GF-D8 (cell line): ENCODE measurements around the gene SRGAP2B.
"Not testable (repeated sequence)": the region's sequence is repeated elsewhere in the genome, so short reads cannot be mapped to it uniquely, and the experiment has no call there.

ENCODE experiments used
- DNase-seq: peaks from one replicate; lab custom pipeline; 2025; lab: John Stamatoyannopoulos, UW

Gene SRGAP2B

DNA sequence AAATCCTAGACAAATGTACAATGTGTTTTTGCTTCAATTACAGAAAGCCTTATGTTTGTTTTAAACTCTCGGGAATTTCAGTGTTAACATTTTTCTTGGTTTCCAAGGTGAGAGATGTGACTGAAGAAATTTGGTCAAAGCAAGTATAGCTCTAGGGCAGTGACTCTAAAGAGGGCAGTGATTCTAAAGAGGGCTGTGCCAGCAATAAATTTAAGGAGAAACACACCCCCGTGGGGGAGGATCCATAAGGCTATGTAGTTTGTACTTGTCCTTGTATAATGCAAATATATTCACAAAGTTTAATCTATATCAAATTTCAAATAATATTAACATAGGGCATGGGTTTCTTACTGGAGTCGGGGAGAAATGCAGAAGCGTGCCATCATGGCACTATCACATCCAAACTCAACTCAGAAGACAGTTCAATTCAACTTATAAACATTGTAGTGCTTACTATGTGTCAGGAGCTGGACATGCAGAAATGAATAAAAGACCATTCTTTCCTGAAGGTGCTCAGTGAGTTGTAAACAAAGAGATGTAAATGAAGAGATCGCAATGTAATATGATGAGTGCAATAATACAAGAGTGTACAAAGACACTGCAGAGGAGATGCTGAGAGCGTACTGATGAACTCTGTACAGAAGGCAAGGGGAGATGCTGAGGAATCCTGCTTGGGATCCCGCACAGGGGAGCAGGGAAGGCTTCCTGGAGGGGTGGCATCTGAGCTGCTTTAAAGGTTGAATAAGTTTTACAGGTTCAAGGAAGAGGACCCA is 12.5 kb downstream of the SRGAP2B start:
- DNase-seq, result not testable (repeated sequence)

DNA sequence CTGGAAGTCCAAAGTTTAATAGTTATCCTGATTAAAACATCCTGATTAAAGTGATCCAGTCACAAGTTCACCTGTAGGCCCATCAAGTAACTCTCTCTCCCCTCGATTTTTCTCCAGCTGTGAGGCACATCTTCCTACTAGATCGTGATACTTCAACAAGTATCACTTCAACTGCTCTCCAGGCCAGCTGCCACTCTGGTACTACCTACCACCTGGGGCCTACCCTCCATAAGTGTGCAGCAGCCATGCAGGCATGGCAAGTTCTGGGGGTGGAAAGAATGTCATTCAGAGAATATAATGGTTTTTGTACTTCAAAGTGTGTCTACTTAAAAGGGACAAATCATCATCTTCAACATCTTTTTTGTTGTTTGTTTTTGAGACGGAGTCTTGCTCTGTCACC is 14.9 kb downstream of the SRGAP2B start:
- DNase-seq, result not testable (repeated sequence)

DNA sequence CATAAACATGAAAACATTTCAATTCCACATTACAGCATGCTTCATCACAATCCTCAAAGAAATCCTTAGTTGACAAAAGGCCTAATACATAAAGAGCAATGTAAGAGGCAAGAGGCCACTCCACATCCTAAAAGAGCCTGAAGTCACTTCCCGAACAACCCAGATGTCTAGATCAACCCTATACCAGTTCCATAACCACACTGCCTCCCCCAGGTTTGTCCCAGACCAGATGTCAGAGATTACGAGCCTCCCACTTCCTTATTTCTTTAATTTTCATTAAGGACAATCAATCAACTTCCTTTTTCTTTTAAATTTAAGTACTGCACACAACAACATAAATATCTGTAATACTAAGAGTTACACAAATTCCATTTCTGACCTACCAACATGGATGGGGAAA is 15.4 kb downstream of the SRGAP2B start:
- DNase-seq, result not testable (repeated sequence)

DNA sequence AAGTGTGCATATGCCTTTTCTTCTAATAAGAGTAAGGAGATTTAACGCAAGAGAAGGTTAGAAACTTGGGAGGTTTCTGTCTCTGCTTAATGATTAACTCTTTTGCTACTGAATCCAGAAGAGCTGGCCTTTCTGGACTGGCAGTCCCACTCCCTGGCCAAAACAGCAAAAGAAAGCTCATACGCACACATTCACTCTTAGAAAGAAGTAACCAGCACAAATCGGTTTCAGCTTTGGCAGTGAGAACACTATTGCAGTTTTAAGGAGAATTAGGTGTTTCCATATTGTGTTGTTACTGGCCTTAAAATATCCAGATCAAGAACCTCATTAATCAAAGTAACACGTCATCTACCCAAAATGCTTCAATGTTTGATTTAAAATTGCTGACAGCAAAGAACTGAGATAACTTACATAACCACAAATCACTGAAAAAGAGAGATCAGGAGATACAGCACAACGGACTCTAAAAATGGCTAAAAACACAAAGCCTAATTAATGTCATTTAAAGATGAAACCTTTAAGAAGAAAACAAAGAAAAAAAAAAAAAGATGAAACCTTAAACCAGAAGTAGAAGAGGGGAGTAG is 16.2 kb downstream of the SRGAP2B start:
- not testable (repeated sequence) for DNase-seq

DNA sequence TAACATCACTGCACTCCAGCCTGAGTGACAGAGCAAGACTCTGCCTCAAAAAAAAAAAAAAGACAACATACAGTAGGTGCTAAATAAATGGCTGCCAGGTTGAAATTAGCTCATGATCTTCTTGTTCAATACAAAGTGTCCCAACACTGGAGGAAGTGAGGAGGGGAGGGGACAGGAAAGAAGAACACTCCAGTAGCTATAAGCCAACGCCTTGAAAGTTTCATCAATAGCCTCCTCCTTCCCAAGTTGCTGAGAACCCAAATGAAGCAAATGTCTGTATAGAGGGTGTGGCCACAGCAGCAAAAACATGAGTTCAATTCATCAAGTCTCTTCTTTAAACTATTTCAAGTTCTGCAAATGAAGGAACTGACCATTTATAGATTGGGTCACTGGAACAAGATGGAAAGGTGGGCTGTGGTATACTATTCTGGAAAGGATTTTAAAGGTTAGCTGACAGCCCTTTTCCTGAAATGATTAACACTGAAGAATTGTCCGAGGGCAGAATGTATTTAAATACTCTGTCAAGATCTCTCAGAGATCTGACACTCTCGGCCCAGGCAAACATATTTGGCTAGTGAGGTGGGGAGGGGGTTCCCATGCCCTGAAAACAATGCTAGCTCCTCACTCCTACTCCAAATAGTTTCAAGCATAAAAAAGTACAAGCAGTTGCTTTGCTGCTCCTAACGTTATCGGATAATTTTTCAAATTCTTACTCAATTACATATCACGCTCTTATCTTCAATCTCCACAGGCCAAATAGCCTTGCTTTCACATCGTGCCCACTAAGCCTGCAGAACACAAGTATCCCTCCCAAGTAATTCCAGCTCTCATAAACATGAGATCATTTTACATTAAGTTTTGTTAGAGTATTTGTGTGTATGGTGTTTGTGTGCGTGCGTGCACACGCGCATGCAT is 17.0 kb downstream of the SRGAP2B start:
- DNase-seq, result not testable (repeated sequence)

DNA sequence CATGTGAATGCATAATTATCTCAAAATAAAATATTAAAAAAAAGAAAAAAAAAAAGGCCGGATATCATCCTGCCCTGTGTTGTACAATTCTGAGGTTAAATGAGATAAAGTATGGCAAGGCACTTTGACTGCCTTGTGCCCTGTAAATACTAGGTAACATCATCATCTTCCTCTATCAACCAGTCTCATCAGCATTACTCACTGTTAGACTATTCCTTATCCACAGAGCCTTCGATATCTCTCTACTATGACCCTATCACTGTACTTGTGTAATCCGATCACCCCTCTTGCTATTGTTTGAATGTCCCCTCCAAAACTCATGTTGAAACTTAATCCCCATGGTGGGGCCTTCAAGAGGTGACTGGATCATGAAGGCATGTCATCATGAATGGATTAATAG is 18.3 kb downstream of the SRGAP2B start:
- not testable (repeated sequence) for DNase-seq

DNA sequence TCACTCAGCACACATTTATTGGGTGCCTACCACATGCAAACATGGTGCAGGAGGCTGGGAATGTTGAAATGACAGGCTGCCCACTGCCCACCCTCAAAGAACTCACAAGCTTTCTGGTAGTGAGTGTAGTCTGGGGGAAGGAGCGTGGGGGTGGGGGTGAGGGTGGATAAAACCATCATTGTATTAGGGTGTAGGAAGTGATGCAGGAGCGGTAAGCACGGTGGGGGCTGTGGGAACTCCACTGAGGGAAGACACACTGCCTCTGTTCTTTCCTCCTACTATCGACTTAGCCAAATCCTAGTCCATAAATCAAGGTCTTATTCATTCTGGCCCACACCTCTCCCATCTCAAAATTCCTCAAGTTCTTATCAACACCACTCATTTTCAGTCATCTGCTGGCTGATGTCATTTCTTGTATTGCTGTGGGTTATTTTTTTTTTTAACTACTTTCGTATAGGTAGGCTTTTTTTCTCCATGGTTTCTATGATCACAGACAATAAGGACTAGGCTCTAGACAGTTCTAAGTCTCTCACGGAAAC is 21.0 kb downstream of the SRGAP2B start:
- DNase-seq, result not testable (repeated sequence)

DNA sequence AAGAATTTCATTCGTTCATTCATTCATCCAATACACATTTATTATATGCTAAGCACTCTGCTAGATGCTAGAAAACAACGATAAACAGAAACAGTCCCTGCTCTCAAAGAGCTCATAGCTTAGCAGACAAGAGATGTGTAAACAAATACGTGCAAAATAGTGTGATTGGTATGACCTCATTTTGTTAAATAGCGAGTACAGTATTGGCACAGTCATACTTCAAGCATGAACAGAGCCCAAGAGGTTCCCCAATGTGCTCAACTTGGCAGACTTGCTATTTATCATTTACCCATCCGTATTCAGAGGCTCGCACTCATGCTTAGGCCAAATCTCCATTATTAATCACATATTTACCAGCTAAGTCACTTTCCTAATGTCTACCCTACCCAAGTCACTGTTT is 23.6 kb downstream of the SRGAP2B start:
- DNase-seq, result not testable (repeated sequence)

DNA sequence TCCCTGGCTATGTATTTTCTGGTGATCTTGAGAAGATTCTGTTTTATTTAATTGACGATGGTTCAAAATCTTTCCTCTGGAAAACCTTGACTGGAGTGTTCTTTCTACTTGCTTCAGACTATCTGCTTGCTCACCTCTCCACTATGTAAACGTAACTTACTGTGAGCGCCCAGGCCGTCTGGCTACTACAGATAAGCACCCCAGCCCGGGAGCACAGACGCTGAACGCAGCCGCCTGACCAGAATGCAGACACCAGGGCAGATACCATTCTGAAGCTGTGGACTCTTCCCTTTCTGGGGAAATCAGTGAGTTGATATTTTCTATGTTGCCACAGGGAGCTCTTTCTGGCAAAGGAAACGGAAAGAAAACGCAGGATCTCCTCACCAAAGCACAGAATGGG is 28.6 kb downstream of the SRGAP2B start:
- DNase-seq, result not testable (repeated sequence)

DNA sequence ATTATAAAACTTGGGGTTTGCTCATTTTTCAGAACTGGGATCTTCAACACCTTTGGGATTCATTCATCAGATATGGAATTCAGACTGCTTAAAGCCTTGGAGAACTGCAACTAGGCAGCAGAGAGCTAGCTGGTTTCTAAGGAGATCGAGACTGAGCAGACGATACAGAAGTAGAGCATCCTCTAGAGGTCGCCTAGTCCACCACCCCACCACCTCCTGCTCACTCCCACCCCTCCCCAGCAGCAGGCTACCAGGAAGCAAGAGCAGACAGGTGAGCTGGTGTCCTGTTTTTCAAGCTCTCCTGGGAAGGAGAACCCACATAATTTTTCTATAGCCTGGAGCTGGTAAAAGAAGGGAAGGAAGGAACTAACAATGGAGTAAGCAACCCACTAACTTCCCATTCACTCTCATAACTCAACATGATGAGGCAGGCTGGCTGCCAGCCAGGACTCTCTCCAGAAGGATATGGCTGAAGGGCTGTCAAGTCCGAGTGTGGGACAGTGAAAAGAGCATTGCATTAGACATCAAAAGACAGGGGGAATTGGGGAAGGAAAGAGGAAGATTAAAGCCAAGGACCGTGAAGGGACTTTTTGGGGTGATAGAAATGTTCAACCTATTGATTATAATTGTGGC is 29.8 kb downstream of the SRGAP2B start:
- DNase-seq, result not testable (repeated sequence)

DNA sequence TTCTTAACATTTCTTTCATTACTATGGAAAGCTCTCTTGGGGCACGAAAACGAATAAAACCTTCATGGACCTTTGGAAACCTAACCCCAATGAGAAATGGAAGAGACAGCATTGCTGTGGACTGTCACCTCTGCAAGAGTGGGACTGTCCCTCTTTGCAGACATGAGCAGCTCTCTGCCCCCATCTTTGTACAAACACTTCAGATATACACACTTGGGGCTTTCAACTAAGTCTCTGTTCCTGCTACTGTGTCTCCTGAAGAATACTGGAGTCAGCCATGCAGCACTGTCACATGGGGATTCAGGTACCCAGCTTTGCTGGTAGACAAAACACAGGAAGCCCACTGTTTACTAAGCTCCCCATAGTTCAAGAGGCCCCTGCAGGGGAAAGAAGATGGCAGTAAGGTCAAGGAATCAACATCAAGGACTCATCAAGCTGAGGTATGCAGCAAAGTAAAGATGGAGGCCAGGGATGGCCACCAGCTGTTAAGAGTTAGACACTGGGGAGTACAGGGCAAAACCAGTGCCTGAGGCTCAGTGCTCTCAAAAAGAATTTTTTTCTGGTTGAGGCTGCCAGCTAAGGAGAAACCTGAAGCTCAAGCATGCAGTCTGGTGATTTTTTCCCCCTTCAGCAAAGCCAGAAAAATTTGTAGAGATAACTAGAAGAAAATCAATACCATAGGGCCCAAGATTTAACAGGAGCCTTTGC is 31.0 kb downstream of the SRGAP2B start:
- DNase-seq, result not testable (repeated sequence)

DNA sequence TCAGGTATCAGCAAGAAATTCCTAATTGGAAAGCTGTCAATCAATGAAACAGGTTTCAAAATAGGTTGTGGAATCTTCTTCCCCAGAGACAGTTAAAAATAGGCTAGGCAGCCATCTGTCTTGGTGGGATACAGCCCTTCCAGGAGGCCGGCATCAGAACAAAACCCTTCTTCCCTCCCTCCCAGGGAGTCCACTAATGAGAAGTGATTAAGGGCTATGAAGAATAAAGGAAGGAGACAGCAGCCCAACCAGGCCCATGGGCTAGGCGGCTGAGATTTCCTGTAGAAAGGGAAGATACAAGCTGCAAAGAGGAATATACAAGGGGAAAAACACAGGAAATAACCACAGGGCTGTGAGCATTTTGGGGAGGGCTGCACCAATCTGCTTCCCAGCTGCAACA is 31.8 kb downstream of the SRGAP2B start:
- DNase-seq, result not testable (repeated sequence)

DNA sequence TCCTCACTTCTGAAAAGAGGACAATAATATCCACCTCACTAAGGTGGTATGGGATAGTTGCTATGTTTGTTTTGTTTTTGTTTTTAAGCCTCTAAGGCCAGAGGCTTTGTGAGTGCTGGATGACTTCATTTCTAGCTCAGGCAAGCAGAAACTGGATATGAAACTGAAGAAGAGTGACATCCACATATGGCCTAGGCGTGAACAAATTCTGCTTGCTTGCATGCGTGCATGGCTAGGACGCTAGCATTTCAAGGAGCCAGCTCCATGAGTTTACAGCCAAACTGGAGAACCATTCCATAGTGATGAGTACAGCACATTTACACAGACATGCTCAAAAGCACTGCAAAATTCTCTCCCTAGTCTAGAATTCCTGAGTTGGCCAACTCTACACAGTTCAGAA is 36.9 kb downstream of the SRGAP2B start:
- not testable (repeated sequence) for DNase-seq

DNA sequence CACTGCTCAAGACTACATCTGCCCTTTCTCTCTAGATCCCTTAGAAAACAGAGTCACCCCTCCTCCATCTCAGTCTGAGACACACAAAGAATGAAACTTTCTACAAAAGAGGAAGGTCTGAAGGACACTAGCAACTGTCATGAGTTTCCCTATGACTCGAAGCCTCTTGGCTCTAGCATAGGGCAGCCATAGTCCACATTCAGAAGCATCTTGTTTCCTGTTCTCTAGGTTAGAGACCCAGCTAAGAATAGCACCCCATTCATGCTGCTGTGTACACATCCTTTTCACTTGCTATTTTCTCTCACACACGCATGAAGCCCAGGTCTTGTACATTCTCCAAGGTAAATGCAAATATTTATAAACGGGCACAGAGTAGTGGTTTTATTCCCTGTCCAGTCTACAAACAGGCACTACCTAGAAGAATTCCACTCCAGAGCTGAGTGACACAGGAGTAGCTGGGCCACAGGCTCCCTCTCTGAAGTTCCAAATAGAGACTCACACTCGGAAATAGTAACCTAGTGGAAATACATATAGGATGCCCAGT is 39.8 kb downstream of the SRGAP2B start:
- DNase-seq, result not testable (repeated sequence)

DNA sequence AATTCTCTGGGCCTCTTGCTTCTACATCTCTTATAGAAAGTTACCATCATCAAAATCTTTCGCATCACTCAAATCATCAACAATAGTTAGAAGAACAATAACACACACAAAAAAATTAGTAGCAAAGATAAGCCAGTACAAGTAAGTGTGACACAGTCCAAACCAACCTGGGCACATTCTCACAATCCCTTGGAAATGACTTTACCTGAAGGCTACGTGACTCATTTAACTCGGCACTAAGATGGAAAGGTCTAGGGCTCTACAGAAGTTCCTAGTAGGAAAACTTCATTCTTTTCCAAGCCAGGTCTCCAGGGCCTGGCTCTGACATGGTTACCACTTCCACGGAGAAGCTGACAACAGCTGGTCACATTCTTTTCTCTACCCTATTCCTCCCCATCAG is 41.7 kb downstream of the SRGAP2B start:
- not testable (repeated sequence) for DNase-seq

DNA sequence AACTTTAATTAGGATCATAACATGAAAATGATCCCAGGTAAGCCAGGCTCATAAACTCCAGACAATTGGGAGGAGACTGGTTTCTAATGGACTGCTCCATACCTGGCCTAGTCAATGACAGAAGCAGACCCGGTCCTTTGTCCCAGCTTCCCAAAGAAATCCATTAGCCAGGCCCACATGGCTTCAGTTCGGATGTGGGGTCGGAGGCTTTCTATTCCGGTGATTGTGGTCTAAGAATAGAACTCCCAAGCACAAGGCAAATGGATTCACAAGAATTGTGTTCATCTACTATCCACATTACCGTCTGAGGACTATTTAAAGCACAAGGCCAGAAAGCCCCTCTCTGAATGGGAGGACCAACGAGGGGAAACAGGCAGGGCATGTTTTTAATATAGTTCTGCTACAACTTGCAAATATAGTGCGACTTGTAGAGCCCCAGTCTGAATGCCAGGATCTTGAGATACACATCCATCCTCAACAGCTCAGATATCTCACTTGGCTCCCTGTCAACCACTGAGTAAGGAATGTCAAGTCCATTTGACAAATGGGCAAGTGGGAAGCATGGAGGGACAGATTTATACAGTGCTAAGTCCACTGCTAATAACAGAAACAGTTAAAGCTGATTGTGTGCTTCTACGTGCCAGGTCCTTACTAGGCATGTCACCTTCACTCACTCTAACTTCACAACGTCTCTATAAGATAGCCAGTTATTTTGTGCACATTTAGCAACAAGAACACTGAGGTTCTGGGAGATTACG is 42.9 kb downstream of the SRGAP2B start:
- not testable (repeated sequence) for DNase-seq

DNA sequence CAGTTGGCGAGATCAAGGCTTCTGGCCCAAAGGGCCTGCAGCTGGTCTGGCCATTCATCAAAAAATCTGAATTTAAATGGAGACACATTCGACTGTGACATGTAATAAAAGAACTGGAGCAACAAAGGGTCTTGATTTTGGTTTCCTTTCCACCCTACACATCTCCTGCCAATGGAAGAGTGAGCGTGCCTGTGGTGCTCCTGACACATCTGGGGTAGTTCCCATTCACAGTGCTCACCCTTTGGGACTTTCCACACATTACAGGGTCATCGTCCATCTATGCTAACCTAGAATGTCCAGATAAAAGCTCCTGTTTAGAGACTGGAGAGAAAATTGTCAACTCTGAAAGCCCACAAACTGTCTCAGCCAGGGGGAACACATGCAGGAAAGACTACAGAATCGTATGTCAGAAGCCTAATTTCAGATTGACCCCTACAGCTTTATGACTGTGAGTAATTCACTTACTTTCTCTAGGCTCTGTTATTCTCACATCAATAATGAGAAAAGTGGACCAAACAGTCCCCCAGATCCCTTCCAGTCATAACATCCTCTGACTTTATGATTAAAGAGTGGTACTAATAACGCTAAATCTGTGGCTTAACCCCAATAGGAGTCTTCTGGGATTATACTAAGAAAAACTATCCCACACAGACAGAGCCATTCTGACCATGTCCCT is 46.8 kb downstream of the SRGAP2B start:
- not testable (repeated sequence) for DNase-seq

DNA sequence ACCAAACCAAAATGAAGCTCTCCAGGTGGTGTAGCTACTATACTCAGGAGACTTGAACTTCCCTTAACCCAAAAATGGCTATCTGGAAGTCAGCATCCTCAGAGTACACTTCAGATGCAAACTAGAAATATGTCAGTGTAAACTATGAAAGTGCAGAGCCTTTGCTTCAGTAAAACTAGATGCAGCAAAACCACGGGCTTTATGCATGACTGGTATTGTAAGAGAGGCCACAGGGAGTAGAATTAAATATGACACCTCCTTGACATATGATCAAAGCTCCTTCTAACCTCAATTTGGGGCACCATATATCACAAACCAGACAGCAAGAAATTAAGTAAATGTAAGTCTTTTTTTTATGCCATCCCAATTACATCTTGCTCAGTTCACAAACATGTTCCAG is 47.6 kb downstream of the SRGAP2B start:
- not testable (repeated sequence) for DNase-seq

DNA sequence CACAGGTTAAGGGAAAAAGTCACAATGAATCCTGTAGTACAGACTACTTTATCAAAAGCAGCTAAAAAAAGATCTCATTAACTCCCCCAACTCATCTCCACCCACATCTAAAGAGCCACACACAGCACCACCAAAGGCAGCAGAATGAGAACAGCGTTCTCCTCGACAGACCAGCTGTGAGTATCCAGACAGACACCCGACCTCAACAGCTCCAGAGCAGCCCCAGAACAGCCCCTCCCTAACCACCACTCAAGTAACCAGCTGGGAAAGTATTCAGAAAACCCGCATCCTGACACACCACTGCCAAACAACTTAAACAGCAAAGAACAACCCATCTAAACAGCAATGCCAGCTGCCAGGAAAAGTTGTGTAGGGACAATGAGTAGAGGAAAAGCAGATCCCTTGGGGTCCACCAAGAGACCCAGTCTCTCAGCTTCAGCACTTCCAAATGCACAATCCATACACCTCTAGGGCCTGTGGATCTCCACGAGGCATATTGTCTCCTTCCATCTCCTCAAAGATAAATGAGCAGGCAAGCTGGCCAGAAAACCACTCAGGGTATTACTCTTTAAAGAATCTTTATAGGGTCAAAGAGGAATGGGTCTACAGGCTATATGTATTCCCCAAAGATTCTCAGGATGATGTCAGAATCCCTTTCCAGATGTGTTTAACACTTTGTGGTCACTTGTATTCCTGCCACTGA is 49.4 kb downstream of the SRGAP2B start:
- not testable (repeated sequence) for DNase-seq
